ENCODE data around the gene SLC40A1. TPM values are rescaled to one million over a fixed set of nuclear protein-coding genes. Genes with fewer than 3 reads are reported as not detected.
A peak's percentile ranks its signal among the peaks of the same experiment; 100 is the strongest.

SLC40A1 gene
- total and polyA plus RNA-seq, 2 of the 13 experiments (the other 11 are each of a cell fraction or from before 2014, with no cell fraction given), result 10.6 to 24.9 TPM

- TF ChIP-seq ZBTB46 (CRISPR knock-in tag; IDR thresholded peaks at IDR 0.05; ENCODE audit: borderline replicate concordance) (no peak), ZNF335 (CRISPR knock-in tag; IDR thresholded peaks at IDR 0.05) (peak; percentile 70; the same call in 1 of the 2 replicates), KLF9 (CRISPR knock-in tag; IDR thresholded peaks at IDR 0.05; ENCODE audit: low read depth) (no peak), MYNN (CRISPR knock-in tag; IDR thresholded peaks at IDR 0.05; ENCODE audit: low read depth) (no peak), ZNF234 (CRISPR knock-in tag; conservative IDR thresholded peaks at IDR 0.05) (no peak), MAFF (IDR thresholded peaks at IDR 0.05; ENCODE audit: low read depth, low read length) (0 out of 2 replicates have a peak, but pooled peaks have one; percentile 26), ZMYM3 (CRISPR knock-in tag; IDR thresholded peaks at IDR 0.05) (no peak), TCF12 (IDR thresholded peaks at IDR 0.05) (no peak), TCF12 (CRISPR knock-in tag; IDR thresholded peaks at IDR 0.05) (no peak), ZSCAN31 (CRISPR knock-in tag; IDR thresholded peaks at IDR 0.05; ENCODE audit: low read depth) (no peak), ZNF674 (CRISPR knock-in tag; IDR thresholded peaks at IDR 0.05; ENCODE audit: low read depth) (no peak), MTF1 (CRISPR knock-in tag; IDR thresholded peaks at IDR 0.05) (no peak), MLX (CRISPR knock-in tag; IDR thresholded peaks at IDR 0.05) (peak; percentile 76; the same call in 1 of the 2 replicates), ZNF7 (CRISPR knock-in tag; IDR thresholded peaks at IDR 0.05) (no peak), ZNF430 (CRISPR knock-in tag; IDR thresholded peaks at IDR 0.05) (no peak), STAT5B (CRISPR knock-in tag; IDR thresholded peaks at IDR 0.05) (no peak), TAF15 (IDR thresholded peaks at IDR 0.05; ENCODE audit: low read depth, low read length, poor library complexity, severe bottlenecking) (no peak), MED13 (CRISPR knock-in tag; IDR thresholded peaks at IDR 0.05) (no peak), RXRA (CRISPR knock-in tag; IDR thresholded peaks at IDR 0.05) (no peak), ZNF773 (CRISPR knock-in tag; IDR thresholded peaks at IDR 0.05; ENCODE audit: borderline replicate concordance) (no peak), DMAP1 (CRISPR knock-in tag; IDR thresholded peaks at IDR 0.05) (no peak), CEBPG (CRISPR knock-in tag; IDR thresholded peaks at IDR 0.05) (0 out of 2 replicates have a peak, but pooled peaks have one; percentile 22), ZSCAN30 (CRISPR knock-in tag; IDR thresholded peaks at IDR 0.05) (no peak), MIER3 (CRISPR knock-in tag; IDR thresholded peaks at IDR 0.05; ENCODE audit: borderline replicate concordance) (0 out of 2 replicates have a peak, but pooled peaks have one; percentile 25), HMGXB3 (CRISPR knock-in tag; IDR thresholded peaks at IDR 0.05; ENCODE audit: borderline replicate concordance) (peak; percentile 75; the same call in 1 of the 2 replicates), ZNF24 (IDR thresholded peaks at IDR 0.05) (peak; percentile 34; the same call in 1 of the 2 replicates), TMF1 (CRISPR knock-in tag; IDR thresholded peaks at IDR 0.05; ENCODE audit: low read depth) (no peak)
Observed at GRCh38 chr2:189533288-189534035, 47.1 kb downstream of the SLC40A1 start (continued).
